Fibroblast of peridontal ligament (primary cell): ENCODE results near the gene OR10G7.

Source experiments
- DNase-seq: peaks from one replicate; pipeline ENCODE4 v3.0.0-alpha.2; 2010; ENCODE audit errors: extremely low read depth

OR10G7 gene, protein sequence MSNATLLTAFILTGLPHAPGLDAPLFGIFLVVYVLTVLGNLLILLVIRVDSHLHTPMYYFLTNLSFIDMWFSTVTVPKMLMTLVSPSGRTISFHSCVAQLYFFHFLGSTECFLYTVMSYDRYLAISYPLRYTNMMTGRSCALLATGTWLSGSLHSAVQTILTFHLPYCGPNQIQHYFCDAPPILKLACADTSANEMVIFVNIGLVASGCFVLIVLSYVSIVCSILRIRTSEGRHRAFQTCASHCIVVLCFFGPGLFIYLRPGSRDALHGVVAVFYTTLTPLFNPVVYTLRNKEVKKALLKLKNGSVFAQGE

GRCh38 chr11:124041254-124041653, at the start of gene OR10G7:
Gene OR10G7, minus strand, starts transcription at chr11:124041325. Its CDS starts 2,324 bp downstream, at chr11:124039001.
- no peak for DNase-seq

GRCh38 chr11:124085997-124086846, 45.1 kb upstream of the OR10G7 start:
- no peak for DNase-seq

DNA sequence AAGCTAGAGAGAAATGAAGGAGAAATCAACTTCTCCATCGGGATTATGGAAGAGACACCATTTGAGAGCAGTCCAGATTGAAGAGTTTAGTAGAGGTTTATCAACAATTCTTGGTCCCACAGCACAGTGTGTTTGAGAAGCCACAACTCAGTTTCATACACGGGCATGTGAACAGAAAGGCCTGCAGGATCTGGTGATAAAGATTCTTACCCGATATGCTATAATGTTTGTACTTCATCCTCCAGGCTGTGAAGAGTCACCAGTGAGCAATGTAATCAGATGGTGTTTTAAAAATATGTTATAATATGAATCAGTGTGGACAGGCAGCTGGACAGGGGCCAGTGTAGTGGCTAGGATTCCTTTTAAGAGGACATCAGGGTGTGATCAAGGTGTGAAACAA, 44.5 kb upstream of the OR10G7 start:
- no peak for DNase-seq

GRCh38 chr11:124082371-124082770, 41.2 kb upstream of the OR10G7 start:
- DNase-seq, result no peak

DNA sequence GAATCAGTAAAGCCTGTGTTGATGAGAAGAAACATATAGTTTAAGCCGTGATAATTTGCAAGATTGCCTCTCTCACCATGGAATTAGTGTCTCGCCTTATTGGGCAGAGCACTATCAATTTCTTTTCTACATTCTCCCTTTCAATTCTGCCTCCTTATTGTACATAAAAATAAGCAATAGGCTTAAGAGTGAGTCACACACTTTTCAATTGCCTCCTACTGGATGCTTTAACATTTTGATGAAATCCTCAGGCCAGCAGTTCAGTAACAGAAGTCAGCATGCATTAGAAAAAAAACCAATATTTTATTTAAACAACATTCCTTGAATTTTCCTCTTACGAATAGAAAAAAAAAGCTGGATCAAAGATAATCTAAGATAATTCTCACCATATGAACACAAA, 40.4 kb upstream of the OR10G7 start:
- peak; percentile 23 for DNase-seq

DNA sequence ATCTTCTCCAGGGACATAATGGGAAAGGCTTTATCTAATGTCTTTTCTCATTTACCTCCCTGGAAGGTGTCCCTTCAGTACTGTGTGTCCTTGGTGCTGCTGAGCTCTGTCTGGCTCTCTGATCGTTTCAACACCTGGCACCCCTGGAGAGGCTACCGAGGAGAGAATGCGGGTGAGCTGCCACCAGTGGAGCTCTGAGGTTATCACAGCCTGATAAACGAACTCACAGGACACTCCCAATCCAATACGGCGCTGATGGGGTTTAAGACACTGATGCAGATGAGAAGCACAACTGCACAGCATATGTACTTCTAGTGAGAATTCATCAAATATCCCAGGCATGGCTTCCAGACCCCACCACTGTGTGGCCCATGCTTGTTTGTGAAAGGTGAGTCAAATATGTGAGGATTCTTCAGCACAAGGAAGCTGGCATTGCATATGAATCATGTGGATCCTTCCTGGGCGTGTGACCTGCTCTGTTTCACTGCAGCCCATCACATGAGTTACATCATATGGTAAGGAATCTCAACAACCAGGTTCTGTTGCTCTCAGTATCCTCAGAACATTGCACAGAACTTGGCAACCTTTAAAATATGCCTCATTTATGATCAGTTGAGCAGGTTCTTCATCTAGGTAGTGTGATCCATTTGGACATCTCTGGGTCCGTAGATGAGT, 39.3 kb upstream of the OR10G7 start:
- DNase-seq, result no peak

DNA sequence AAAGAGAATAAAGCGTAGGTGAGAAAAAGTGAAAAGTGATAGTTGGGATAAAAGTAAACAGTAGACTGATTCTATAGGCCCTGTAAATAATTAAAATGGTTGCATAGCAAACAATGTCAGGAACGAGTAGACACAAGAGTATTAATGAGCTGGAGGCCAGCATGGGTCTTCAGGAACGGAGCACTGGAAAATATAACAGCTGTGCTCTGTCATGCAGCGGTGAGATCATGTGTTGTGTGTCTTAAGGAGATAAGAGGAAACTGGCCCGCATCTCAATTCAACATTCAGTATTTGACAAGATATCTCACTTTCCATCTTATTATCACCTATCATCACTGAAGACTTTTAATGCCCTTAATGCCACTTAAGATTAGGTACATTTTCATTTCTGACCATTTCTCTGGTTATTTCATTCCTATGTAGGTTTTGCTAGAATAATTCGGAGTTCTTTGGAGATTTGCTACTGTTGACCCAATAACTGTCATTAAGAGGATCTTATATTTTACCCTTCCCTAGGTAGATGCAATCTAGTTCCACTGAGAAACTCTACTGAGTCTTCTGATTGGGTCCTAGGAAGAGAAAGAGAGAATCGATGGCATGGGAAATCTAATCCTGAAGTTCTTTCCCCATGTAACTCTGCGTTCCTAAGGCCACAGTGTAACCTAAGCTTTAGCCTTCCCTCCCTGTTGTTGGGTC, 38.7 kb upstream of the OR10G7 start:
- DNase-seq, result no peak

DNA sequence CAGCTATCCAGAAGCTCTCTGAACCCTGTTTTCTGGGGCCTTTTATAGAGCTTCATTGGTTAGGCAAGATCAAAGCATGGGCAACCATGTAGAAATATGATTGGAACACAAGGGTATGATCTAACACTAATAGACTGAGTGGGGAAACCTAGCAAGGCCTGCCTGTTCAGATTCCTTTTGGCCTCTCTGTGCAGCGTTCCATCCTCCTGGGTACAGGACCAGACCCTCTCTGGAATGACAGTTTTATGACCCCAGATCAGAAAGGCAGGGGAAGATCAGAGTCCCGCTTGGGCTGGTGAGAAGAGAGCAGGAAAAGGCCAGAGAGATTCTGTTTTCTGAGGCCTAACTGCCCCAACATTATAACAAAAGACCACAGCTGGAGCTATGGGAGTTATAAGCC, 37.5 kb upstream of the OR10G7 start:
- no peak for DNase-seq

- no peak for DNase-seq
These were observed 36.1 kb upstream of the OR10G7 start for GRCh38 chr11:124077266-124077665.

DNA sequence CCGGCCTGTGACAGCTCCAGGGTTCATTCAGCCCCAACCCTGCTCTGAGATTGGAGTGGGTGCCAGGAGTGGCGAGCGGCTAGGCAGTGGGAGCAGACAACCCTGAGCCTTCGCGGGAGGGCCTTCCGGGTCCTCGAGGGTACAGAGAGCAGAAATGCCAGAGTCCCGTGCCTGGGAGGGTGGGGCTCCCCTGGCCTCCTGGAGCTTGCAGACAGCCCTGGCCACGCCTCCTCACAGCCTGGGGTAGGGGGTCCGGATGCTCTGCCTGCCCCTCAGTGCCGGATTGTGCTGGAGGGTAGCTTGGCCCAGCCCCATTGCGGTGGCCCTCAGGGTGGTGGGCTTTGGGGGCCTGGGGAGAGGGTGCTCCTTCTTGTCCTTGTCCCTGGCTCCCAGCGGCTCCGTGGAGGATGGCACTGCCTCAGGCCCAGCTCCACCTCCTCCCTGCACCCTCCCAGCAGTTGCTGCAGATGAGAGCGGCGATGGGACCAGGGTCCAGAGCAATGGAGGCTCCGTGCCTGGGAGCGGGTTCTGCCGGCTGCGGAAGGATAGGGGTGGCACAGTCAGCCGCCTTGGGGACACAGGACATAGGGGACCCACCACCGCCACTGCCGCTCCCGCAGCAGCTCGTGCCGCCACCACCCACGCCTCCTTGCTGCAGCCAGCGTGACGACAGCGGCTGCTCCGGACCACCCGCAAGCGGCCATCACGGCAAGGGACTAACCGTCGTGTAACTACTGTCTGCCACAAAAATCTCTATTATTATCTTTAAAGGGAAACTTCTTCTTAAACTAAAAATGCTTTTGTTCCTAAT, 34.9 kb upstream of the OR10G7 start:
- no peak for DNase-seq

DNA sequence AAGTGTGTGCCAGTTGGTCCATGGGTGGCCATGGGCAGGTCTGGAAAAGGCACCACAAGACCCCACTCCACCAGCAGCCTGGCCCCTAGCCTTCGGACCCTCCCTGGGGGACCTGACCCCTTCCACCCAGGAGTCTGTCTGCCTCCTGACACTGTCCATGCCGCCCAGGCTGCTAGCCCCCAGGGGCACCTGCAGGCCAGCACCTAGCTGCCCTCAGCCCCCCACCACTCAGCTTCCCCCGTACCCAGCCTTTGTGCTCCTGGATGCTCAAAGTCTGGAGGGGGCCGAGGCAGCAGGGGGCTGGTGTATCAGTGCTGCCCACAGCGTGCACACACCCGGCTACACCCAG, 34.3 kb upstream of the OR10G7 start:
- no peak for DNase-seq

- DNase-seq, result no peak
These were observed 33.4 kb upstream of the OR10G7 start for GRCh38 chr11:124074554-124074953.

- no peak for DNase-seq
These were observed 31.0 kb upstream of the OR10G7 start for GRCh38 chr11:124072147-124072546.

GRCh38 chr11:124071623-124071948, 30.5 kb upstream of the OR10G7 start:
- DNase-seq, result no peak

DNA sequence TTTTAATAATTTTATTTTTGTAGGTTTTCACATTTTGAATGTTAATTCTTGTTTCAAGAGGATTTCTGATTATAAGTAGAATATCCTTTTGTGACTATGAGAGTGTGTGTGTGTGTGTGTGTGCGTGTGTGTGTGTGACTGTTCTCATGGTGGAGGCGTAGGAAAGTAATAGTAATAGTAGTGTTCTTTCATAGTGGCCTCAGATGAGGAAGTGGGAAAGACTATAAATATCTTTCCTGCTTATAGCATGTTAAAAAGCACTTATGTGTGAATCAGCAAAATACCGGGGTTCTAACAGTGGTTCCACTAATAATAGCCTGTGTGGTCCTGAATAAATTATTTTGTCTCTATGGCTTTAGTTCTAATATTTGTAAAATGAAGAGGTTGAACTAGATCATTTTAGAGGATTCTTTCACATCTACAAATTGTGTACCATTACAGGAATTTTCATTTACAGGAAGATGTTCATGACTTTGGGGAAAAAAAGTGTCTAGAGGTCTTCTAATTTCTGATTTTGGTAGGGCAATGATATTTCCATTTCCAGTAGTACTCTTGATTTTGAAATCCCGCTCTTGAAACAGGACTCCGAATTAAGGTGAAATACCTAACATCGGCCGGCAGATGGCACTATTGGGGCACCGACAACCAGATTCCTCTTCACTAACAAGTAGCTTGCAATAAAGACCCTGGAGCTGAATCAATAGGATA, 29.9 kb upstream of the OR10G7 start:
- peak; percentile 89 for DNase-seq

GRCh38 chr11:124069429-124070401, 28.6 kb upstream of the OR10G7 start:
- DNase-seq, result peak; percentile 56

- no peak for DNase-seq
These were observed 27.5 kb upstream of the OR10G7 start for GRCh38 chr11:124068601-124069110.

DNA sequence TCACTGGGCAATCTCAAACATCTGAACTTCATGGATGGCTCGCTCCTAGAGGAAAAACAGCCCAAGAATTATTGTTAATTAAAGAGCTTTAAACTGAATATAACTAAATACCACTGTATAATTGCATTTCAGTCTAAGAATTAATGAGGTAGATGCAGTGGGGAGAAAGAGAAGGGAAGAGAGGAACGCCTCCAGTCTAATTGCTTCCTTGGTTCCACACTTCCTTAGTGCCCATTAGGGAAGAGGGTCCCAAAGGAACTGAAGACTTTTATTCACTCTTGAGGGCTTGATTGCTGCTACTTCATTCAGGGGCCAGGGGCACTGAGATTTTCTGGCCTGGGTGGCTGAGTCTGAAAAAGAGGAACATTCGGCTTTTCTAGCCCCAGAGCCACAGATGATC, 11.8 kb upstream of the OR10G7 start:
- DNase-seq, result no peak

DNA sequence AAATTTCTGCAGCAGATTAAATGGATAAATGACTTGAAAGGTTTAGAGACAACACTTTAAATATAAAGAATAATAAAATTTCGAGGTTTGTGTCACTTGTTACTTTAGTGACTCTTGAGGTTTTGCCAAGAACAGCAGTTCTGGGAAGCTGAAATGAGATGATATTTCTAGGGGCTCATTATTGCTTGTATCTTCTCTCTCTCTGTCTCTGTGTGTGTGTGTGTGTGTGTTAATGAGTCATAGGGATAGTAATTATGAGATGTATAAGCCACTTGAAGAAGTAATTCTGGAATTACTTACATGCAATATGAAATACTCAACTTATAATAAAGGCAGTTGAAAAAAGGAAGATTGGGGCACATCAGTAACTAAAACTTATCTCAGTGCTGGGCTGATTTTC, 9.6 kb upstream of the OR10G7 start:
- DNase-seq, result no peak
